ENCODE measurements around the gene CFP. TPM values are rescaled to one million over a fixed set of nuclear protein-coding genes. Genes with fewer than 3 reads are reported as not detected.
"Not testable (repeated sequence)": the region's sequence is repeated elsewhere in the genome, so short reads cannot be mapped to it uniquely, and the experiment has no call there.

The CFP gene
- total RNA-seq, 1 donor from 2014 or later = 1.9 TPM

- no peak for DNase-seq (ENCODE audit: extremely low read depth, low read depth, low spot score)
Measured at GRCh38 chrX:47608130-47608810, 21.5 kb downstream of the CFP start.

- no peak for DNase-seq (ENCODE audit: extremely low read depth, low read depth, low spot score)
Measured at GRCh38 chrX:47607091-47607490, 22.6 kb downstream of the CFP start.

GRCh38 chrX:47605024-47605423 is 24.7 kb downstream of the CFP start:
- no peak for DNase-seq (ENCODE audit: extremely low read depth, low read depth, low spot score)

- not testable (repeated sequence) for DNase-seq (ENCODE audit: extremely low read depth, low read depth, low spot score)
Measured at GRCh38 chrX:47603125-47603524, 26.6 kb downstream of the CFP start.

GRCh38 chrX:47597222-47597621 is 32.5 kb downstream of the CFP start:
- no peak for DNase-seq (ENCODE audit: extremely low read depth, low read depth, low spot score)

- DNase-seq (ENCODE audit: extremely low read depth, low read depth, low spot score) = no peak
Measured at GRCh38 chrX:47596256-47596655, 33.5 kb downstream of the CFP start.

GRCh38 chrX:47595716-47596251 is 33.9 kb downstream of the CFP start:
- DNase-seq (ENCODE audit: extremely low read depth, low read depth, low spot score) = no peak

GRCh38 chrX:47593522-47593921 is 36.2 kb downstream of the CFP start:
- no peak for DNase-seq (ENCODE audit: extremely low read depth, low read depth, low spot score)

GRCh38 chrX:47590984-47591383 is 38.7 kb downstream of the CFP start:
- DNase-seq (ENCODE audit: extremely low read depth, low read depth, low spot score) = no peak

GRCh38 chrX:47587906-47588735 is 41.6 kb downstream of the CFP start:
- no peak for DNase-seq (ENCODE audit: extremely low read depth, low read depth, low spot score)

GRCh38 chrX:47587091-47587891 is 42.4 kb downstream of the CFP start:
- DNase-seq (ENCODE audit: extremely low read depth, low read depth, low spot score) = no peak

GRCh38 chrX:47586043-47586787 is 43.5 kb downstream of the CFP start:
- no peak for DNase-seq (ENCODE audit: extremely low read depth, low read depth, low spot score)

GRCh38 chrX:47585273-47585672 is 44.5 kb downstream of the CFP start:
- DNase-seq (ENCODE audit: extremely low read depth, low read depth, low spot score) = no peak

GRCh38 chrX:47584714-47585113 is 45.0 kb downstream of the CFP start:
- no peak for DNase-seq (ENCODE audit: extremely low read depth, low read depth, low spot score)

GRCh38 chrX:47583240-47583861 is 46.4 kb downstream of the CFP start:
- no peak for DNase-seq (ENCODE audit: extremely low read depth, low read depth, low spot score)

- DNase-seq (ENCODE audit: extremely low read depth, low read depth, low spot score) = no peak
Measured at GRCh38 chrX:47581731-47582647, 47.7 kb downstream of the CFP start, which contains the start of gene TIMP1. Gene TIMP1 (plus strand): TSS chrX:47582436. CDS start chrX:47583416, 980 bp downstream.

GRCh38 chrX:47579537-47579936 is 50.2 kb downstream of the CFP start:
- no peak for DNase-seq (ENCODE audit: extremely low read depth, low read depth, low spot score)

GRCh38 chrX:47578692-47579091 is 51.0 kb downstream of the CFP start:
- no peak for DNase-seq (ENCODE audit: extremely low read depth, low read depth, low spot score)

- DNase-seq (ENCODE audit: extremely low read depth, low read depth, low spot score) = no peak
Measured at GRCh38 chrX:47577901-47578300, 51.8 kb downstream of the CFP start.

Data from glomerular endothelial cell (primary cell).